ENCODE data around the gene PDK3. TPM values are rescaled to one million over a fixed set of nuclear protein-coding genes. Genes with fewer than 3 reads are reported as not detected.

Gene PDK3
- total RNA-seq, 1 experiment from 2014 or later, result 47.3 TPM

- no peak overlapping the region for H4K91ac ChIP-seq (ENCODE audit: insufficient read length, low read depth, low read length)
- H2BK120ac ChIP-seq (ENCODE audit: low read depth, low read length, poor library complexity, severe bottlenecking), result no peak overlapping the region
- no peak overlapping the region for H2BK15ac ChIP-seq (ENCODE audit: low read depth, low read length)
- Mint-ChIP-seq H3K4me1 (peaks cover 15 to 20% of the 10 kb centered on the region in 2 experiments), H3K27ac (no peak overlapping the region), H3K4me3 (no peak overlapping the region), H3K9me3 (peaks cover 18 to 19% of the 10 kb centered on the region in 2 experiments; a peak in 4 of 5 replicates), H3K36me3 (ENCODE audit: insufficient read depth in 1 of 3, low read depth in 3 of 3) (peaks cover 2 to 10% (median 2%) of the 10 kb centered on the region in 3 experiments; a peak in 4 of 7 replicates), H3K27me3 (ENCODE audit: low read depth) (no peaks in the 10 kb centered on the region)
- no peak overlapping the region for H3K23ac ChIP-seq (ENCODE audit: insufficient read length, low read depth, low read length)
- no peak overlapping the region for H2BK12ac ChIP-seq (ENCODE audit: insufficient read length, low read depth, low read length)
- no peak overlapping the region for H4K5ac ChIP-seq (ENCODE audit: insufficient read length, low read depth, low read length)
- no peak overlapping the region for H2AFZ ChIP-seq (ENCODE audit: low read length)
- no CpG with 5 or more reads among the region's 2 CpGs for WGBS (ENCODE audit: extremely low coverage, insufficient read length, low lambda C conversion rate)
- no peaks in the 10 kb centered on the region for H3K9me3 ChIP-seq (ENCODE audit: control insufficient read depth, low read depth, low read length)
- H3K9ac ChIP-seq (ENCODE audit: extremely low read depth, insufficient read length, low read length), result no peak overlapping the region
- no peak overlapping the region for H2AK5ac ChIP-seq (ENCODE audit: insufficient read length, low read length)
- H3K79me1 ChIP-seq (ENCODE audit: insufficient read depth, low read depth, low read length, poor library complexity, severe bottlenecking), result no peaks in the 10 kb centered on the region
- no peaks in the 10 kb centered on the region for H3K79me2 ChIP-seq (ENCODE audit: insufficient read depth, low read length)
- H3K14ac ChIP-seq (ENCODE audit: insufficient read depth, low read length), result no peak overlapping the region
- H3K27me3 ChIP-seq (ENCODE audit: insufficient read depth, low read length), result no peaks in the 10 kb centered on the region
- no peak overlapping the region for H2BK5ac ChIP-seq (ENCODE audit: insufficient read length, low read length)
- no peak for DNase-seq
- H3K4me1 ChIP-seq (ENCODE audit: insufficient read depth, low read length), result no peaks in the 10 kb centered on the region
- H4K8ac ChIP-seq (replicated peaks; ENCODE audit: insufficient read length, low read depth, low read length), result no peak overlapping the region
- H3K18ac ChIP-seq (ENCODE audit: insufficient read length, low read depth, low read length), result no peak overlapping the region
- no peak for TF ChIP-seq CTCF (conservative IDR thresholded peaks at IDR 0.05)
- H3K4ac ChIP-seq (ENCODE audit: low read depth, low read length), result no peak overlapping the region
- H3K23me2 ChIP-seq (ENCODE audit: insufficient read length, low read depth, low read length, poor library complexity, severe bottlenecking), result no peaks in the 10 kb centered on the region
- no peaks in the 10 kb centered on the region for H4K20me1 ChIP-seq (ENCODE audit: control insufficient read depth, insufficient read depth, insufficient read length)
- H2BK20ac ChIP-seq (ENCODE audit: low read depth, low read length, poor library complexity, severe bottlenecking), result no peak overlapping the region
- H3K4me2 ChIP-seq (ENCODE audit: insufficient read depth, insufficient read length, low read length), result no peak overlapping the region
- no peak overlapping the region for H3K56ac ChIP-seq (ENCODE audit: insufficient read length, low read depth, low read length)
- no peak overlapping the region for H3K27ac ChIP-seq (ENCODE audit: insufficient read length, low read depth, low read length)
- H3T11ph ChIP-seq (ENCODE audit: low read length), result no peak overlapping the region
Observed at GRCh38 chrX:24423960-24424359, 41.1 kb upstream of the PDK3 start.

Measured in H9 (cell line).